NT2/D1 (cell line): ENCODE results near the gene NDUFC2.

ENCODE experiments used
- SUZ12 ChIP-seq: IDR thresholded peaks from 2 replicates; pipeline ENCODE4 v1.6.1; 2011; ENCODE audit not compliant: insufficient read length, insufficient read depth; ENCODE audit errors: extremely low read depth
- YY1 ChIP-seq: IDR thresholded peaks from 2 replicates; pipeline ENCODE4 v1.6.1; 2011; ENCODE audit not compliant: insufficient read length, insufficient read depth
- ZNF274 ChIP-seq: IDR thresholded peaks from 2 replicates; pipeline ENCODE4 v1.6.1; 2011; ENCODE audit warnings: mild to moderate bottlenecking, low read depth, low read length

GRCh38 chr11:78036313-78036712 is 43.3 kb downstream of the NDUFC2 start:
- no peak for TF ChIP-seq YY1
- no peak for TF ChIP-seq SUZ12
- no peak for TF ChIP-seq ZNF274
